Vagina (tissue), 2 donors: ENCODE results near the gene RUVBL2.

Source experiments
- POLR2AphosphoS5 ChIP-seq, 2 donors: sonication (generic); formaldehyde crosslinking; IDR thresholded peaks; one replicate each; pipeline ENCODE4 v1.9.0; 2017; ENCODE audit warnings: antibody characterized with exemption in 2 of 2, mild to moderate bottlenecking in 2 of 2, low read depth in 1 of 2; ENCODE audit not compliant: insufficient read depth in 1 of 2
- TF ChIP-seq, protein P1 (sequence below), 3 experiments: fragments of 450-650 bp in 2 of 3; fragments of 200-600 bp in 1 of 3; sonication (generic) in 1 of 3; IDR thresholded peaks; one replicate each; pipeline ENCODE4 v1.5.1; 2017 to 2019; ENCODE audit warnings: antibody characterized with exemption in 3 of 3, mild to moderate bottlenecking in 2 of 3, moderate library complexity in 2 of 3

DNA sequence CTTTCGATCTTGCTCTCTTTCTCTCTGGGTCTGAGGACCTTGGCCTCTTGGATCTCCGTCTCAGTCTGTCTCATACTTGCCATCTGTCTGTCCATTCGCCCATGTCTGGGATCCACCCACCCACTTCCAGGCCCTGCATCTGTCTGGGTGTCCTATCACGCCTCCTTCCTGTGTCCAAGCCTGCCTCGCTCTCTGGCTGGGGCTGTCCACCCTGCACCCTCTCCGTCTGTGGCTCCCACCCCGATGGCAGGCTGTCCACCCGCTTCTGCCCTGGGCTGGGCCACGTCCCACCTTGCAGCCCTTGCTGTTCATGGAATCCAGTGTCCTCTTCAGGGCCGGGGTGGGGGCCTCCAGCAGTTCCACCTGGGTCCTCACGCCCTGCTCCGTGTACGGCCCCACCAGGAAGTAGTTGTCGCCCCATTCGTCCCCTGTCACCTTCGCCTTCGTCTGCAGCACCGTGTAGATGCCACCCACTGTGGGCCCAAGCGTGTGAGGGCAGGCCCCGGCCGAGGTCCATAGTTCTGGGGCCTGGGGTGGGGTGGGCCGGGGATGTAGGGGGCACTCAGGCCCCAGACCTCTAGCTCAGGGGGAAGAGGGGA, 2.6 kb upstream of the RUVBL2 start:
- TF ChIP-seq, protein P1, sequence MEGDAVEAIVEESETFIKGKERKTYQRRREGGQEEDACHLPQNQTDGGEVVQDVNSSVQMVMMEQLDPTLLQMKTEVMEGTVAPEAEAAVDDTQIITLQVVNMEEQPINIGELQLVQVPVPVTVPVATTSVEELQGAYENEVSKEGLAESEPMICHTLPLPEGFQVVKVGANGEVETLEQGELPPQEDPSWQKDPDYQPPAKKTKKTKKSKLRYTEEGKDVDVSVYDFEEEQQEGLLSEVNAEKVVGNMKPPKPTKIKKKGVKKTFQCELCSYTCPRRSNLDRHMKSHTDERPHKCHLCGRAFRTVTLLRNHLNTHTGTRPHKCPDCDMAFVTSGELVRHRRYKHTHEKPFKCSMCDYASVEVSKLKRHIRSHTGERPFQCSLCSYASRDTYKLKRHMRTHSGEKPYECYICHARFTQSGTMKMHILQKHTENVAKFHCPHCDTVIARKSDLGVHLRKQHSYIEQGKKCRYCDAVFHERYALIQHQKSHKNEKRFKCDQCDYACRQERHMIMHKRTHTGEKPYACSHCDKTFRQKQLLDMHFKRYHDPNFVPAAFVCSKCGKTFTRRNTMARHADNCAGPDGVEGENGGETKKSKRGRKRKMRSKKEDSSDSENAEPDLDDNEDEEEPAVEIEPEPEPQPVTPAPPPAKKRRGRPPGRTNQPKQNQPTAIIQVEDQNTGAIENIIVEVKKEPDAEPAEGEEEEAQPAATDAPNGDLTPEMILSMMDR (IDR thresholded peaks at IDR 0.05): no peak
- no peak for TF ChIP-seq POLR2AphosphoS5 (IDR thresholded peaks at IDR 0.05; ENCODE audit: insufficient read depth in 1 of 2, low read depth in 1 of 2)
